ENCODE measurements around the gene SLCO2A1. TPM values are rescaled to one million over a fixed set of nuclear protein-coding genes. Genes with fewer than 3 reads are reported as not detected.

The SLCO2A1 gene
- polyA plus RNA-seq, 1 experiment = 5.4 TPM

GRCh38 chr3:134075846-134076245 lies 46.1 kb upstream of the SLCO2A1 start:
- no peak for DNase-seq (ENCODE audit: low read depth)
- CTCF ChIA-PET = interaction anchor here (1.4 kb wide), 1 partner anchor 136 kb away, joined by 3 read pairs; no protein-coding TSS in a partner anchor

GRCh38 chr3:134075568-134075825 lies 45.8 kb upstream of the SLCO2A1 start:
- DNase-seq (ENCODE audit: low read depth) = no peak
- Histone ChIP-seq H3K36me3 (ENCODE audit: control insufficient read depth, insufficient read depth, low read length) (no peaks in the 10 kb centered on the region), H3K27me3 (ENCODE audit: control insufficient read depth, insufficient read depth, low read length) (no peaks in the 10 kb centered on the region), H3K4me3 (ENCODE audit: low read depth, low read length) (no peak overlapping the region)
- TF ChIP-seq CTCF (IDR thresholded peaks at IDR 0.05; ENCODE audit: insufficient read depth, low read depth, low read length) = no peak
- ChIA-PET CTCF (interaction anchor here (1.4 kb wide), 2 partner anchors 10 to 136 kb away, joined by 3 to 5 read pairs; no protein-coding TSS in a partner anchor), POLR2A (no interaction called here)

More at GRCh38 chr3:134075846-134076245, 46.1 kb upstream of the SLCO2A1 start:
- POLR2A ChIA-PET = no interaction called here
- no peak for TF ChIP-seq CTCF (IDR thresholded peaks at IDR 0.05; ENCODE audit: insufficient read depth, low read depth, low read length)
- no peak overlapping the region for H3K4me3 ChIP-seq (ENCODE audit: low read depth, low read length)
- H3K27me3 ChIP-seq (ENCODE audit: control insufficient read depth, insufficient read depth, low read length) = no peaks in the 10 kb centered on the region
- H3K36me3 ChIP-seq (ENCODE audit: control insufficient read depth, insufficient read depth, low read length) = no peaks in the 10 kb centered on the region

GRCh38 chr3:134074790-134075567 lies 45.3 kb upstream of the SLCO2A1 start:
- Histone ChIP-seq H3K4me3 (ENCODE audit: low read depth, low read length) (no peak overlapping the region), H3K27me3 (ENCODE audit: control insufficient read depth, insufficient read depth, low read length) (no peaks in the 10 kb centered on the region), H3K36me3 (ENCODE audit: control insufficient read depth, insufficient read depth, low read length) (no peaks in the 10 kb centered on the region)
- ChIA-PET CTCF (interaction anchor here (1.4 kb wide), 2 partner anchors 10 to 137 kb away, joined by 3 to 5 read pairs; no protein-coding TSS in a partner anchor), POLR2A (no interaction called here)
- TF ChIP-seq CTCF (IDR thresholded peaks at IDR 0.05; ENCODE audit: insufficient read depth, low read depth, low read length) = no peak
- no peak for DNase-seq (ENCODE audit: low read depth)

- Histone ChIP-seq H3K27me3 (ENCODE audit: control insufficient read depth, insufficient read depth, low read length) (no peaks in the 10 kb centered on the region), H3K4me3 (ENCODE audit: low read depth, low read length) (no peak overlapping the region), H3K36me3 (ENCODE audit: control insufficient read depth, insufficient read depth, low read length) (no peaks in the 10 kb centered on the region)
- TF ChIP-seq CTCF (IDR thresholded peaks at IDR 0.05; ENCODE audit: insufficient read depth, low read depth, low read length) = no peak
- DNase-seq (ENCODE audit: low read depth) = no peak
- ChIA-PET CTCF (interaction anchor here (0.6 to 1.4 kb wide), 2 partner anchors 9 to 54 kb away, joined by 3 to 5 read pairs; no protein-coding TSS in a partner anchor), POLR2A (no interaction called here)
These were observed 44.5 kb upstream of the SLCO2A1 start for GRCh38 chr3:134074001-134074789.

GRCh38 chr3:134073583-134073945 lies 43.8 kb upstream of the SLCO2A1 start:
- no peaks in the 10 kb centered on the region for H3K36me3 ChIP-seq (ENCODE audit: control insufficient read depth, insufficient read depth, low read length)
- no peak for TF ChIP-seq CTCF (IDR thresholded peaks at IDR 0.05; ENCODE audit: insufficient read depth, low read depth, low read length)
- H3K4me3 ChIP-seq (ENCODE audit: low read depth, low read length) = no peak overlapping the region
- CTCF ChIA-PET = interaction anchor here (0.6 kb wide), 1 partner anchor 55 kb away, joined by 3 read pairs; no protein-coding TSS in a partner anchor
- H3K27me3 ChIP-seq (ENCODE audit: control insufficient read depth, insufficient read depth, low read length) = no peaks in the 10 kb centered on the region
- POLR2A ChIA-PET = no interaction called here
- DNase-seq (ENCODE audit: low read depth) = no peak
